ACC112 (cell line): Measurements from ENCODE around the gene CREB5.

Experiments used
- H2AFZ ChIP-seq: fragments of 200-600 bp; sonication (generic); one replicate; pipeline ENCODE4 v1.6.0; 2017; ENCODE audit warnings: antibody characterized with exemption, low read length; ENCODE audit not compliant: unreplicated experiment
- H3K27ac ChIP-seq: fragments of 200-600 bp; sonication (generic); 2 replicates; pipeline ENCODE4 v1.5.1; 2014; ENCODE audit warnings: low read depth, mild to moderate bottlenecking, antibody characterized with exemption, low read length, moderate library complexity
- H3K27me3 ChIP-seq: fragments of 200-600 bp; sonication (generic); 2 replicates; pipeline ENCODE4 v1.6.1; 2014; ENCODE audit warnings: mild to moderate bottlenecking, antibody characterized with exemption, low read length, moderate library complexity, mixed read lengths; ENCODE audit not compliant: insufficient read depth
- H3K36me3 ChIP-seq: fragments of 200-600 bp; sonication (generic); 2 replicates; pipeline ENCODE4 v1.6.1; 2016; ENCODE audit warnings: mild to moderate bottlenecking, antibody characterized with exemption, low read length, moderate library complexity, mixed read lengths; ENCODE audit not compliant: insufficient read depth
- H3K4me1 ChIP-seq: fragments of 200-600 bp; sonication (generic); one replicate; pipeline ENCODE4 v1.6.1; 2016; ENCODE audit warnings: low read length, mixed read lengths; ENCODE audit not compliant: insufficient read depth, unreplicated experiment, control insufficient read depth
- H3K4me3 ChIP-seq: fragments of 200-600 bp; sonication (generic); 2 replicates; pipeline ENCODE4 v1.5.1; 2014; ENCODE audit warnings: mild to moderate bottlenecking, low read depth, low read length
- H3K79me2 ChIP-seq: fragments of 200-600 bp; sonication (generic); one replicate; pipeline ENCODE4 v1.6.0; 2016; ENCODE audit warnings: low read length; ENCODE audit not compliant: control insufficient read depth, unreplicated experiment, insufficient read depth

Gene CREB5

GRCh38 chr7:28477041-28477442, 64.7 kb downstream of the CREB5 start:
- Histone ChIP-seq H3K4me1 (peaks cover 12% of the 10 kb centered on the region), H3K27ac (no peak overlapping the region), H2AFZ (no peak overlapping the region), H3K36me3 (no peaks in the 10 kb centered on the region), H3K27me3 (0 out of 2 replicates have a peak, but pooled peaks cover 4% of the 10 kb centered on the region), H3K4me3 (no peak overlapping the region), H3K79me2 (no peaks in the 10 kb centered on the region)

GRCh38 chr7:28478656-28479055, 66.3 kb downstream of the CREB5 start:
- Histone ChIP-seq H3K27ac (no peak overlapping the region), H2AFZ (no peak overlapping the region), H3K36me3 (no peaks in the 10 kb centered on the region), H3K4me1 (peaks cover 16% of the 10 kb centered on the region), H3K27me3 (0 out of 2 replicates have a peak, but pooled peaks cover 4% of the 10 kb centered on the region), H3K79me2 (no peaks in the 10 kb centered on the region), H3K4me3 (no peak overlapping the region)

GRCh38 chr7:28479507-28479947, 67.2 kb downstream of the CREB5 start:
- Histone ChIP-seq H3K36me3 (no peaks in the 10 kb centered on the region), H3K4me1 (peaks cover 24% of the 10 kb centered on the region), H3K27me3 (0 out of 2 replicates have a peak, but pooled peaks cover 3% of the 10 kb centered on the region), H3K79me2 (no peaks in the 10 kb centered on the region), H3K27ac (no peak overlapping the region), H2AFZ (no peak overlapping the region), H3K4me3 (no peak overlapping the region)

- Histone ChIP-seq H2AFZ (no peak overlapping the region), H3K4me1 (peaks cover 28% of the 10 kb centered on the region), H3K79me2 (no peaks in the 10 kb centered on the region), H3K36me3 (no peaks in the 10 kb centered on the region), H3K27ac (no peak overlapping the region), H3K27me3 (no peaks in the 10 kb centered on the region), H3K4me3 (no peak overlapping the region)
These were observed 68.3 kb downstream of the CREB5 start for GRCh38 chr7:28480595-28480994.

GRCh38 chr7:28481091-28481926, 69.0 kb downstream of the CREB5 start:
- no peaks in the 10 kb centered on the region for H3K27me3 ChIP-seq
- no peak overlapping the region for H3K4me3 ChIP-seq
- H3K36me3 ChIP-seq: no peaks in the 10 kb centered on the region
- no peak overlapping the region for H3K27ac ChIP-seq
- H3K79me2 ChIP-seq: no peaks in the 10 kb centered on the region
- H2AFZ ChIP-seq: no peak overlapping the region
- H3K4me1 ChIP-seq: peaks cover 28% of the 10 kb centered on the region

- Histone ChIP-seq H3K79me2 (no peaks in the 10 kb centered on the region), H3K4me3 (no peak overlapping the region), H3K27ac (no peak overlapping the region), H2AFZ (no peak overlapping the region), H3K36me3 (no peaks in the 10 kb centered on the region), H3K4me1 (peaks cover 28% of the 10 kb centered on the region), H3K27me3 (no peaks in the 10 kb centered on the region)
These were observed 70.8 kb downstream of the CREB5 start for GRCh38 chr7:28483112-28483511.

- Histone ChIP-seq H3K27me3 (no peaks in the 10 kb centered on the region), H3K4me1 (peaks cover 28% of the 10 kb centered on the region), H3K4me3 (no peak overlapping the region), H3K27ac (peak overlapping the region; percentile 47; the same call in 1 of the 2 replicates), H2AFZ (no peak overlapping the region), H3K79me2 (no peaks in the 10 kb centered on the region), H3K36me3 (no peaks in the 10 kb centered on the region)
These were observed 71.7 kb downstream of the CREB5 start for GRCh38 chr7:28483908-28484605.

- H3K4me1 ChIP-seq: peaks cover 28% of the 10 kb centered on the region
- H2AFZ ChIP-seq: no peak overlapping the region
- peak overlapping the region; percentile 47; the same call in 1 of the 2 replicates for H3K27ac ChIP-seq
- H3K4me3 ChIP-seq: no peak overlapping the region
- H3K27me3 ChIP-seq: no peaks in the 10 kb centered on the region
- H3K79me2 ChIP-seq: no peaks in the 10 kb centered on the region
- no peaks in the 10 kb centered on the region for H3K36me3 ChIP-seq
These were observed 72.3 kb downstream of the CREB5 start for GRCh38 chr7:28484606-28484935.

- H3K4me1 ChIP-seq: peaks cover 16% of the 10 kb centered on the region
- no peak overlapping the region for H3K4me3 ChIP-seq
- H3K27me3 ChIP-seq: no peaks in the 10 kb centered on the region
- H3K79me2 ChIP-seq: no peaks in the 10 kb centered on the region
- H2AFZ ChIP-seq: no peak overlapping the region
- H3K36me3 ChIP-seq: no peaks in the 10 kb centered on the region
- no peak overlapping the region for H3K27ac ChIP-seq
These were observed 75.2 kb downstream of the CREB5 start for GRCh38 chr7:28487487-28487886.

GRCh38 chr7:28488061-28488791, 75.9 kb downstream of the CREB5 start:
- peaks cover 16% of the 10 kb centered on the region for H3K4me1 ChIP-seq
- no peak overlapping the region for H3K27ac ChIP-seq
- no peaks in the 10 kb centered on the region for H3K27me3 ChIP-seq

More at GRCh38 chr7:28488061-28488791, 75.9 kb downstream of the CREB5 start:
- no peak overlapping the region for H3K4me3 ChIP-seq
- no peak overlapping the region for H2AFZ ChIP-seq
- no peaks in the 10 kb centered on the region for H3K79me2 ChIP-seq
- no peaks in the 10 kb centered on the region for H3K36me3 ChIP-seq
